GM12878 (cell line): Measurements from ENCODE around the gene ACSL1. TPM values are rescaled to one million over a fixed set of nuclear protein-coding genes. Genes with fewer than 3 reads are reported as not detected.

ENCODE experiments used
- BRCA1 ChIP-seq: IDR thresholded peaks from 2 replicates; pipeline ENCODE4 v1.6.1; 2011; ENCODE audit warnings: low read depth, low read length, improper control_type of control experiment
- ETV6 ChIP-seq, 2 experiments: fragments of 450-650 bp in 1 of 2; IDR thresholded peaks in 1 of 2; conservative IDR thresholded peaks in 1 of 2; 2 replicates each; pipeline ENCODE4 v1.6.1; 2014; ENCODE audit warnings: antibody characterized with exemption in 1 of 2, borderline replicate concordance in 1 of 2, low read depth in 1 of 2, mild to moderate bottlenecking in 1 of 2, moderate library complexity in 1 of 2
- FOXK2 ChIP-seq: fragments of 450-650 bp; IDR thresholded peaks from 2 replicates; pipeline ENCODE4 v1.6.1; 2017; ENCODE audit warnings: mild to moderate bottlenecking, moderate library complexity
- NBN ChIP-seq: fragments of 450-650 bp; IDR thresholded peaks from 2 replicates; pipeline ENCODE4 v1.6.1; 2016
- YBX1 ChIP-seq: fragments of 450-650 bp; IDR thresholded peaks from 2 replicates; pipeline ENCODE4 v1.6.1; 2016; ENCODE audit warnings: antibody characterized with exemption
- ZNF207 ChIP-seq: fragments of 450-650 bp; IDR thresholded peaks from 2 replicates; pipeline ENCODE4 v1.6.1; 2014; ENCODE audit warnings: antibody characterized with exemption, mild to moderate bottlenecking, borderline replicate concordance
- ZNF622 ChIP-seq: fragments of 450-650 bp; IDR thresholded peaks from 2 replicates; pipeline ENCODE4 v1.6.1; 2017; ENCODE audit warnings: mild to moderate bottlenecking, inconsistent platforms
- ZSCAN29 ChIP-seq: fragments of 450-650 bp; IDR thresholded peaks from 2 replicates; pipeline ENCODE4 v1.6.1; 2017; ENCODE audit warnings: mild to moderate bottlenecking, moderate library complexity
- polyA plus RNA-seq, 11 experiments: library from polyadenylated mRNA; depleted of rRNA in 4 of 11; unstranded in 6 of 11; stranded (reverse) in 5 of 11; fragments of >200 nt; fragmentation: Nextera tagmentation in 4 of 11; fragmentation: Illumina TruSeq in 1 of 11; extraction: Ambion mirVana in 4 of 11; extraction: Trizol in 1 of 11; gene quantifications; 1 replicate in 1 of 11; 2 replicates in 10 of 11; pipeline versions ENCODE4 v1.2.1 to v1.2.3, GENCODE V29; 2011 to 2016; ENCODE audit warnings: inconsistent platforms in 2 of 11, missing spikeins in 2 of 11, low read depth in 1 of 11
- total RNA-seq, 4 experiments: library from RNA; depleted of rRNA in 3 of 4; stranded (reverse); fragments of >200 nt in 3 of 4; fragmentation: Illumina TruSeq in 1 of 4; extraction: Trizol in 1 of 4; gene quantifications; 2 replicates each; pipeline versions ENCODE4 v1.2.1 to v1.2.3, GENCODE V29; 2013 to 2021
- TF ChIP-seq, protein P1 (sequence below): fragments of 450-650 bp; IDR thresholded peaks from 2 replicates; pipeline ENCODE4 v1.6.1; 2017; ENCODE audit warnings: mild to moderate bottlenecking, moderate library complexity
- TF ChIP-seq, protein P2 (sequence below): IDR thresholded peaks from 2 replicates; pipeline ENCODE4 v1.6.1; 2011; ENCODE audit warnings: low read depth, low read length, improper control_type of control experiment, borderline replicate concordance
- TF ChIP-seq, protein P3 (sequence below): IDR thresholded peaks from 2 replicates; pipeline ENCODE4 v1.6.1; 2011; ENCODE audit warnings: borderline replicate concordance, low read depth, mild to moderate bottlenecking, moderate library complexity, low read length; ENCODE audit not compliant: insufficient read depth, poor library complexity, severe bottlenecking
- TF ChIP-seq, protein P4 (sequence below): fragments of 450-650 bp; IDR thresholded peaks from 2 replicates; pipeline ENCODE4 v1.6.1; 2017; ENCODE audit warnings: low read depth, mild to moderate bottlenecking, moderate library complexity
- TF ChIP-seq, protein P5 (sequence below): fragments of 150-350 bp; IDR thresholded peaks from 2 replicates; pipeline ENCODE4 v1.6.1; 2016; ENCODE audit warnings: low read depth, low read length
- TF ChIP-seq, protein P6 (sequence below): fragments of 450-650 bp; IDR thresholded peaks from 2 replicates; pipeline ENCODE4 v1.6.1; 2017; ENCODE audit warnings: borderline replicate concordance
- TF ChIP-seq, protein P7 (sequence below): IDR thresholded peaks from 2 replicates; pipeline ENCODE4 v1.6.1; 2012; ENCODE audit warnings: low read length, inconsistent platforms

The ACSL1 gene
- total and polyA plus RNA-seq, 10 of the 15 experiments (the other 5 are each of a cell fraction or from before 2014, with no cell fraction given): 30.7 to 68.1 (median 58.7) TPM

DNA sequence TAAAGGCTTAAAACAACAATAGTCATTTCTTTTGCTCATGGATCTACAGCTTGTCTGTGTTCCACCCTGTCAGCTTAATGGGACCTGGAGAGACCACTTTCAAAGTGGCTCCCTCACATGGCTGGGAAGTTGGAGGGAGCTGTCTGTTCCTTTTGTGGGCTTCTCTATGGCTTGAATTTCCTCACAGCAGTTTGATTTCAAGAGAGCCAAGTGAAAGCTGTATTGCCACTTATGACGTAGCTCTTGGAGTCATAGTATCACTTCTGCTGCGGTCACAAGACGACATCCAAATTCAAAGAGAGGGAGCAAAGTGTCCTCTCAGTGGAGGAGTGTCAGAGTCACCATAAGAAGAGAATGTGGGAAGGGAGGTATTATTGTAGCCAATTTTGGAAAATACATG is 22.7 kb upstream of the ACSL1 start (continued):
- TF ChIP-seq, protein P1, sequence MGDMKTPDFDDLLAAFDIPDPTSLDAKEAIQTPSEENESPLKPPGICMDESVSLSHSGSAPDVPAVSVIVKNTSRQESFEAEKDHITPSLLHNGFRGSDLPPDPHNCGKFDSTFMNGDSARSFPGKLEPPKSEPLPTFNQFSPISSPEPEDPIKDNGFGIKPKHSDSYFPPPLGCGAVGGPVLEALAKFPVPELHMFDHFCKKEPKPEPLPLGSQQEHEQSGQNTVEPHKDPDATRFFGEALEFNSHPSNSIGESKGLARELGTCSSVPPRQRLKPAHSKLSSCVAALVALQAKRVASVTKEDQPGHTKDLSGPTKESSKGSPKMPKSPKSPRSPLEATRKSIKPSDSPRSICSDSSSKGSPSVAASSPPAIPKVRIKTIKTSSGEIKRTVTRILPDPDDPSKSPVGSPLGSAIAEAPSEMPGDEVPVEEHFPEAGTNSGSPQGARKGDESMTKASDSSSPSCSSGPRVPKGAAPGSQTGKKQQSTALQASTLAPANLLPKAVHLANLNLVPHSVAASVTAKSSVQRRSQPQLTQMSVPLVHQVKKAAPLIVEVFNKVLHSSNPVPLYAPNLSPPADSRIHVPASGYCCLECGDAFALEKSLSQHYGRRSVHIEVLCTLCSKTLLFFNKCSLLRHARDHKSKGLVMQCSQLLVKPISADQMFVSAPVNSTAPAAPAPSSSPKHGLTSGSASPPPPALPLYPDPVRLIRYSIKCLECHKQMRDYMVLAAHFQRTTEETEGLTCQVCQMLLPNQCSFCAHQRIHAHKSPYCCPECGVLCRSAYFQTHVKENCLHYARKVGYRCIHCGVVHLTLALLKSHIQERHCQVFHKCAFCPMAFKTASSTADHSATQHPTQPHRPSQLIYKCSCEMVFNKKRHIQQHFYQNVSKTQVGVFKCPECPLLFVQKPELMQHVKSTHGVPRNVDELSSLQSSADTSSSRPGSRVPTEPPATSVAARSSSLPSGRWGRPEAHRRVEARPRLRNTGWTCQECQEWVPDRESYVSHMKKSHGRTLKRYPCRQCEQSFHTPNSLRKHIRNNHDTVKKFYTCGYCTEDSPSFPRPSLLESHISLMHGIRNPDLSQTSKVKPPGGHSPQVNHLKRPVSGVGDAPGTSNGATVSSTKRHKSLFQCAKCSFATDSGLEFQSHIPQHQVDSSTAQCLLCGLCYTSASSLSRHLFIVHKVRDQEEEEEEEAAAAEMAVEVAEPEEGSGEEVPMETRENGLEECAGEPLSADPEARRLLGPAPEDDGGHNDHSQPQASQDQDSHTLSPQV: no peak
- no peak for TF ChIP-seq ZNF207
- TF ChIP-seq, protein P2, sequence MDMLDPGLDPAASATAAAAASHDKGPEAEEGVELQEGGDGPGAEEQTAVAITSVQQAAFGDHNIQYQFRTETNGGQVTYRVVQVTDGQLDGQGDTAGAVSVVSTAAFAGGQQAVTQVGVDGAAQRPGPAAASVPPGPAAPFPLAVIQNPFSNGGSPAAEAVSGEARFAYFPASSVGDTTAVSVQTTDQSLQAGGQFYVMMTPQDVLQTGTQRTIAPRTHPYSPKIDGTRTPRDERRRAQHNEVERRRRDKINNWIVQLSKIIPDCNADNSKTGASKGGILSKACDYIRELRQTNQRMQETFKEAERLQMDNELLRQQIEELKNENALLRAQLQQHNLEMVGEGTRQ: no peak
- TF ChIP-seq ETV6 (conservative IDR thresholded peaks at IDR 0.05 in 1 of 2, IDR thresholded peaks at IDR 0.05 in 1 of 2; ENCODE audit: borderline replicate concordance in 1 of 2, low read depth in 1 of 2): 0 out of 4 replicates have a peak, but pooled peaks of 1 of the 2 experiments have one; percentile 42
- no peak for TF ChIP-seq BRCA1
- no peak for TF ChIP-seq NBN
- TF ChIP-seq, protein P3, sequence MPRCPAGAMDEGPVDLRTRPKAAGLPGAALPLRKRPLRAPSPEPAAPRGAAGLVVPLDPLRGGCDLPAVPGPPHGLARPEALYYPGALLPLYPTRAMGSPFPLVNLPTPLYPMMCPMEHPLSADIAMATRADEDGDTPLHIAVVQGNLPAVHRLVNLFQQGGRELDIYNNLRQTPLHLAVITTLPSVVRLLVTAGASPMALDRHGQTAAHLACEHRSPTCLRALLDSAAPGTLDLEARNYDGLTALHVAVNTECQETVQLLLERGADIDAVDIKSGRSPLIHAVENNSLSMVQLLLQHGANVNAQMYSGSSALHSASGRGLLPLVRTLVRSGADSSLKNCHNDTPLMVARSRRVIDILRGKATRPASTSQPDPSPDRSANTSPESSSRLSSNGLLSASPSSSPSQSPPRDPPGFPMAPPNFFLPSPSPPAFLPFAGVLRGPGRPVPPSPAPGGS: peak; percentile 16
- TF ChIP-seq FOXK2: no peak
- no peak for TF ChIP-seq YBX1
- TF ChIP-seq, protein P4, sequence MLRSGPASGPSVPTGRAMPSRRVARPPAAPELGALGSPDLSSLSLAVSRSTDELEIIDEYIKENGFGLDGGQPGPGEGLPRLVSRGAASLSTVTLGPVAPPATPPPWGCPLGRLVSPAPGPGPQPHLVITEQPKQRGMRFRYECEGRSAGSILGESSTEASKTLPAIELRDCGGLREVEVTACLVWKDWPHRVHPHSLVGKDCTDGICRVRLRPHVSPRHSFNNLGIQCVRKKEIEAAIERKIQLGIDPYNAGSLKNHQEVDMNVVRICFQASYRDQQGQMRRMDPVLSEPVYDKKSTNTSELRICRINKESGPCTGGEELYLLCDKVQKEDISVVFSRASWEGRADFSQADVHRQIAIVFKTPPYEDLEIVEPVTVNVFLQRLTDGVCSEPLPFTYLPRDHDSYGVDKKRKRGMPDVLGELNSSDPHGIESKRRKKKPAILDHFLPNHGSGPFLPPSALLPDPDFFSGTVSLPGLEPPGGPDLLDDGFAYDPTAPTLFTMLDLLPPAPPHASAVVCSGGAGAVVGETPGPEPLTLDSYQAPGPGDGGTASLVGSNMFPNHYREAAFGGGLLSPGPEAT: no peak
- TF ChIP-seq, protein P5, sequence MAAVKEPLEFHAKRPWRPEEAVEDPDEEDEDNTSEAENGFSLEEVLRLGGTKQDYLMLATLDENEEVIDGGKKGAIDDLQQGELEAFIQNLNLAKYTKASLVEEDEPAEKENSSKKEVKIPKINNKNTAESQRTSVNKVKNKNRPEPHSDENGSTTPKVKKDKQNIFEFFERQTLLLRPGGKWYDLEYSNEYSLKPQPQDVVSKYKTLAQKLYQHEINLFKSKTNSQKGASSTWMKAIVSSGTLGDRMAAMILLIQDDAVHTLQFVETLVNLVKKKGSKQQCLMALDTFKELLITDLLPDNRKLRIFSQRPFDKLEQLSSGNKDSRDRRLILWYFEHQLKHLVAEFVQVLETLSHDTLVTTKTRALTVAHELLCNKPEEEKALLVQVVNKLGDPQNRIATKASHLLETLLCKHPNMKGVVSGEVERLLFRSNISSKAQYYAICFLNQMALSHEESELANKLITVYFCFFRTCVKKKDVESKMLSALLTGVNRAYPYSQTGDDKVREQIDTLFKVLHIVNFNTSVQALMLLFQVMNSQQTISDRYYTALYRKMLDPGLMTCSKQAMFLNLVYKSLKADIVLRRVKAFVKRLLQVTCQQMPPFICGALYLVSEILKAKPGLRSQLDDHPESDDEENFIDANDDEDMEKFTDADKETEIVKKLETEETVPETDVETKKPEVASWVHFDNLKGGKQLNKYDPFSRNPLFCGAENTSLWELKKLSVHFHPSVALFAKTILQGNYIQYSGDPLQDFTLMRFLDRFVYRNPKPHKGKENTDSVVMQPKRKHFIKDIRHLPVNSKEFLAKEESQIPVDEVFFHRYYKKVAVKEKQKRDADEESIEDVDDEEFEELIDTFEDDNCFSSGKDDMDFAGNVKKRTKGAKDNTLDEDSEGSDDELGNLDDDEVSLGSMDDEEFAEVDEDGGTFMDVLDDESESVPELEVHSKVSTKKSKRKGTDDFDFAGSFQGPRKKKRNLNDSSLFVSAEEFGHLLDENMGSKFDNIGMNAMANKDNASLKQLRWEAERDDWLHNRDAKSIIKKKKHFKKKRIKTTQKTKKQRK: no peak
- TF ChIP-seq, protein P6, sequence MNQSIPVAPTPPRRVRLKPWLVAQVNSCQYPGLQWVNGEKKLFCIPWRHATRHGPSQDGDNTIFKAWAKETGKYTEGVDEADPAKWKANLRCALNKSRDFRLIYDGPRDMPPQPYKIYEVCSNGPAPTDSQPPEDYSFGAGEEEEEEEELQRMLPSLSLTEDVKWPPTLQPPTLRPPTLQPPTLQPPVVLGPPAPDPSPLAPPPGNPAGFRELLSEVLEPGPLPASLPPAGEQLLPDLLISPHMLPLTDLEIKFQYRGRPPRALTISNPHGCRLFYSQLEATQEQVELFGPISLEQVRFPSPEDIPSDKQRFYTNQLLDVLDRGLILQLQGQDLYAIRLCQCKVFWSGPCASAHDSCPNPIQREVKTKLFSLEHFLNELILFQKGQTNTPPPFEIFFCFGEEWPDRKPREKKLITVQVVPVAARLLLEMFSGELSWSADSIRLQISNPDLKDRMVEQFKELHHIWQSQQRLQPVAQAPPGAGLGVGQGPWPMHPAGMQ: no peak
- TF ChIP-seq, protein P7, sequence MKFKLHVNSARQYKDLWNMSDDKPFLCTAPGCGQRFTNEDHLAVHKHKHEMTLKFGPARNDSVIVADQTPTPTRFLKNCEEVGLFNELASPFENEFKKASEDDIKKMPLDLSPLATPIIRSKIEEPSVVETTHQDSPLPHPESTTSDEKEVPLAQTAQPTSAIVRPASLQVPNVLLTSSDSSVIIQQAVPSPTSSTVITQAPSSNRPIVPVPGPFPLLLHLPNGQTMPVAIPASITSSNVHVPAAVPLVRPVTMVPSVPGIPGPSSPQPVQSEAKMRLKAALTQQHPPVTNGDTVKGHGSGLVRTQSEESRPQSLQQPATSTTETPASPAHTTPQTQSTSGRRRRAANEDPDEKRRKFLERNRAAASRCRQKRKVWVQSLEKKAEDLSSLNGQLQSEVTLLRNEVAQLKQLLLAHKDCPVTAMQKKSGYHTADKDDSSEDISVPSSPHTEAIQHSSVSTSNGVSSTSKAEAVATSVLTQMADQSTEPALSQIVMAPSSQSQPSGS: peak; percentile 53; the same call in 1 of the 2 replicates
- TF ChIP-seq ZSCAN29: no peak
- no peak for TF ChIP-seq ZNF622
